ENCODE data around the gene ADCY5.

Gene ADCY5

DNA sequence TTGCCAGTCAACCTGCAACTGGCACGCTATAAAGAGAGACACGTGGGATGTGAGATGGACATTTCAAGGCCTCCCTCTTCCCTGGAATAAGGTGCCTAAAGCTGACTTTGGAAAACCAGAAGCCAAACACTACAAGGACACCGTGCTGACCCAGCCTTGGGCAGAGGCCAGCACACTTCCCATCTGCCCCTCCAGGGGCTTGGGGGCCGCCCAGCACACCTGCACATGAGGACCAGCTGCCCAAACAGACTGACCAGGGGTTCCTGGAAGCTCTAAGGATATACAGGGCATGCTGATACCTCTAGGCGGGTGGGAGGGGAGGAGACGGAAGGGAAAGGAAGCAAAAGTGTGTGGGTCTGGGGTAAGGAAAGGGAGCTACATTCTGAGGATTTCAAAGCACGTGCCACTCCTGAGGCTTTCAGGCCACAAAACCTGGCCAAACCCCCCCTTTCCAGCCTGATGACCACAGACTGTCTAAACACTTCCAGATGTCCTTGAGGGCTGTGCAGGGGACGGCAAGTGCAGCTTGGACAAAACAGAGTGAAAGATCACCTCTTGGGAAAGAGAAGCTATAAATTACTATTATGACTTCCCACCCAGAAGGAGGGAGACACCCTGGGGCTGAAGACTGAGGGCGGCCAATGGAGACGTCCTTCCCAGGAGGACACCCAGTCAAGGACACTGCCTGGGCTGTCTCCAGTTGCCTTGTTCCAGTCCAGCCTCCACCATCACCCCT, 57.9 kb downstream of the ADCY5 start:
- no peak for ATAC-seq (ENCODE audit: low read depth)
- no peak for DNase-seq (ENCODE audit: low spot score)
- H3K27me3 ChIP-seq (ENCODE audit: insufficient read depth, poor library complexity, severe bottlenecking): no peaks in the 10 kb centered on the region
- no peaks in the 10 kb centered on the region for H3K4me1 ChIP-seq (ENCODE audit: insufficient read depth, poor library complexity, severe bottlenecking)
- no peak overlapping the region for H3K27ac ChIP-seq (ENCODE audit: poor library complexity, severe bottlenecking)
- H3K4me3 ChIP-seq (ENCODE audit: severe bottlenecking): no peak overlapping the region
- no peaks in the 10 kb centered on the region for H3K36me3 ChIP-seq (ENCODE audit: low read depth)
- no peaks in the 10 kb centered on the region for H3K9me3 ChIP-seq (ENCODE audit: severe bottlenecking)
- TF ChIP-seq, protein P1, sequence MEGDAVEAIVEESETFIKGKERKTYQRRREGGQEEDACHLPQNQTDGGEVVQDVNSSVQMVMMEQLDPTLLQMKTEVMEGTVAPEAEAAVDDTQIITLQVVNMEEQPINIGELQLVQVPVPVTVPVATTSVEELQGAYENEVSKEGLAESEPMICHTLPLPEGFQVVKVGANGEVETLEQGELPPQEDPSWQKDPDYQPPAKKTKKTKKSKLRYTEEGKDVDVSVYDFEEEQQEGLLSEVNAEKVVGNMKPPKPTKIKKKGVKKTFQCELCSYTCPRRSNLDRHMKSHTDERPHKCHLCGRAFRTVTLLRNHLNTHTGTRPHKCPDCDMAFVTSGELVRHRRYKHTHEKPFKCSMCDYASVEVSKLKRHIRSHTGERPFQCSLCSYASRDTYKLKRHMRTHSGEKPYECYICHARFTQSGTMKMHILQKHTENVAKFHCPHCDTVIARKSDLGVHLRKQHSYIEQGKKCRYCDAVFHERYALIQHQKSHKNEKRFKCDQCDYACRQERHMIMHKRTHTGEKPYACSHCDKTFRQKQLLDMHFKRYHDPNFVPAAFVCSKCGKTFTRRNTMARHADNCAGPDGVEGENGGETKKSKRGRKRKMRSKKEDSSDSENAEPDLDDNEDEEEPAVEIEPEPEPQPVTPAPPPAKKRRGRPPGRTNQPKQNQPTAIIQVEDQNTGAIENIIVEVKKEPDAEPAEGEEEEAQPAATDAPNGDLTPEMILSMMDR (IDR thresholded peaks at IDR 0.05; ENCODE audit: poor library complexity, severe bottlenecking): no peak

DNA sequence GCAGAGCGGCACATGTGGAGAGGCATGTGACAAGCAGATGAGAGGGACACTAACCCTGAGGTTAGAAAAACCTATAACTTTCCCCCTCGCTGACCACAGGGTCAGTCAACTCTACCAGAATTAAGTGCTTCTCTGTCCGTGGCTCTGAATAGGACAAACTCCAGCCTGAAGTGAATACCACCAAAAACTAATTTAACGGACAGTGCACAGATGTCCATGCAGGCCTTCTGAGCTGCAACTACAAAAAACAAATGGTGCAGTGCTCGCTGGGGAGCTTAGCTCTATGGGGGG, 59.3 kb downstream of the ADCY5 start:
- no peak overlapping the region for H3K4me3 ChIP-seq (ENCODE audit: severe bottlenecking)
- ATAC-seq (ENCODE audit: low read depth) (no peak), DNase-seq (ENCODE audit: low spot score) (no peak)
- TF ChIP-seq, protein P1 (IDR thresholded peaks at IDR 0.05; ENCODE audit: poor library complexity, severe bottlenecking): no peak
- no peaks in the 10 kb centered on the region for H3K9me3 ChIP-seq (ENCODE audit: severe bottlenecking)
- no peaks in the 10 kb centered on the region for H3K27me3 ChIP-seq (ENCODE audit: insufficient read depth, poor library complexity, severe bottlenecking)
- H3K4me1 ChIP-seq (ENCODE audit: insufficient read depth, poor library complexity, severe bottlenecking): no peaks in the 10 kb centered on the region
- H3K27ac ChIP-seq (ENCODE audit: poor library complexity, severe bottlenecking): no peak overlapping the region
- no peaks in the 10 kb centered on the region for H3K36me3 ChIP-seq (ENCODE audit: low read depth)

DNA sequence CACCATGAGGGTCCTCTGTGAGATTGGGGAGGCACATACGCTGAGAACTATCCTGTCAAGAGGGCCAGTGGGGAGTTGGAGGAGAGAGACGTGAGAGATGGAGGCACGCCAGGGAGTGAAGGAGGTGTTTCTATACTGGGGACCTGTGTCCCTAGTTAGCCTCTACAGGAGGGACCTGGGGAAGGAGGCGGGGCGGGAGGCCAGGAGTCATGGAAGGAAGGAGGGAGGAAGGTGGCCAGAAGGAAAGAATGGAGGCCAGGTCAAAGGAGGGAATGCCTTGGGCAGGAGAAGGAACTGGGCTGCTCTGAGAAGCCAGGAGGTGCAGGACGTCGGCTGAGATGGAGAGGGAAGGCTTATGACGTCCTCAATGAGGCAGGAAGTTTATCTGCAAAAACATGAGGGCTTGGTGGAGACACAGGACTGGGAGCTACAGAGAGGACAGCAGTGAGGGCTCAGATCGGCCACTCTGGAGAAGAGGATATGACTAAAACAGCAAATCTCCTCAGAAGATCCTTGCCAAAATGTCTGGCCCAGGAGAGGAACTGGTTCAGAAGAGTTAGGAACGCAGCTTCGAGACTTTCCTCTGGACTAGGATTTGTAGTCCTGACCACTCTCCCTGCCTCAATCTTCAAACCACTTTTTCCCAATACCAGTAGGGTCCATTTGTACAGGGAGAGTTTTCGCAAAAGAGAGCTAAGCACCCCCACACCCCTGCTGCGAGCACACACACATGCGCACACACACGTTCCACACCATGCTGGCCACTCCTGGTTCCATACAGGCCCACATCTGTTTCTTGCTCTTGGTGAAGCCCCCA, 59.9 kb downstream of the ADCY5 start:
- ATAC-seq (ENCODE audit: low read depth): no peak
- H3K27me3 ChIP-seq (ENCODE audit: insufficient read depth, poor library complexity, severe bottlenecking): no peaks in the 10 kb centered on the region
- TF ChIP-seq, protein P1 (IDR thresholded peaks at IDR 0.05; ENCODE audit: poor library complexity, severe bottlenecking): no peak
- H3K27ac ChIP-seq (ENCODE audit: poor library complexity, severe bottlenecking): no peak overlapping the region
- no peaks in the 10 kb centered on the region for H3K9me3 ChIP-seq (ENCODE audit: severe bottlenecking)
- H3K36me3 ChIP-seq (ENCODE audit: low read depth): no peaks in the 10 kb centered on the region
- no peak for DNase-seq (ENCODE audit: low spot score)
- no peak overlapping the region for H3K4me3 ChIP-seq (ENCODE audit: severe bottlenecking)
- no peaks in the 10 kb centered on the region for H3K4me1 ChIP-seq (ENCODE audit: insufficient read depth, poor library complexity, severe bottlenecking)

DNA sequence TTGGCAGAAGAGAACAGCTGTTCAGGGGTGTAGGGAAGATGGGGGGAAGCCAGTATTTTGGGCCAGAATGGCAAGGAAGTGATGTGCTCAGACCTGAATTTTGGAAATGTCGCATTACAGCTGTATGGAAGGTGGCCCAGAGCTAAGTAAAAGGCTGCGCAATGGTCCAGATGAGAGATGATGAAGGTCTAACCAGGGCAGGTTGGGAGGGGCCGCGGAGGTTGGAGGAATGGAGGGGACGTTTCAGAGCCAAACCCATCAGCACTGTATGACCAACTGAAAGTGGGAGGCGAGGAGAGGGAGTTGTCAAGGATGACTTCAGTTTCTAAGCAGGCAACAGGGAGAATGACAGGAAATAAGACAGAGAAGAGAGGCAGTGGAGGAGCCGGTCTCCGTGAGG, 60.8 kb downstream of the ADCY5 start:
- DNase-seq (ENCODE audit: low spot score) (no peak), ATAC-seq (ENCODE audit: low read depth) (no peak)
- no peak overlapping the region for H3K27ac ChIP-seq (ENCODE audit: poor library complexity, severe bottlenecking)
- TF ChIP-seq, protein P1 (IDR thresholded peaks at IDR 0.05; ENCODE audit: poor library complexity, severe bottlenecking): no peak
- H3K4me1 ChIP-seq (ENCODE audit: insufficient read depth, poor library complexity, severe bottlenecking): no peaks in the 10 kb centered on the region
- H3K36me3 ChIP-seq (ENCODE audit: low read depth): no peaks in the 10 kb centered on the region
- H3K27me3 ChIP-seq (ENCODE audit: insufficient read depth, poor library complexity, severe bottlenecking): no peaks in the 10 kb centered on the region
- H3K9me3 ChIP-seq (ENCODE audit: severe bottlenecking): no peaks in the 10 kb centered on the region
- H3K4me3 ChIP-seq (ENCODE audit: severe bottlenecking): no peak overlapping the region

DNA sequence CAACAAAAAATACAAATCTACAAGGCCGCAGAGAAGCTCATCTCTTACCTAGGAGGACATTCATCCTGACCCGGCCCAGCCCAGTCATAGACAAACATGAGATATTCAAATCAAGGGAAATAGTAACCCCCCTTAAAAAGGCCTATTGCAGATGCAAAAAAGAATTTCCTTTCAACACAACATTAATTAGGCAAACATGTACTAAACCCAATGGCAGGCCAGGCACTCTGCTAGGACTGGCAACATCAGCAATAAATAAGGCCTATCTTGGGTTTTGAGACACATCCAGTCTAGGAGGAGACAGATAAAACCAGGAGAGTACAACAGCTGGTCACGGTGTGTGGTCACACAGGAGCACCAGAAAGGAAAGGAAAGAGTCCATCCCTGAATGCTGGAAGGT, 61.4 kb downstream of the ADCY5 start:
- no peak overlapping the region for H3K27ac ChIP-seq (ENCODE audit: poor library complexity, severe bottlenecking)
- no peaks in the 10 kb centered on the region for H3K36me3 ChIP-seq (ENCODE audit: low read depth)
- no peaks in the 10 kb centered on the region for H3K9me3 ChIP-seq (ENCODE audit: severe bottlenecking)
- H3K27me3 ChIP-seq (ENCODE audit: insufficient read depth, poor library complexity, severe bottlenecking): no peaks in the 10 kb centered on the region
- ATAC-seq (ENCODE audit: low read depth): no peak
- H3K4me1 ChIP-seq (ENCODE audit: insufficient read depth, poor library complexity, severe bottlenecking): no peaks in the 10 kb centered on the region
- H3K4me3 ChIP-seq (ENCODE audit: severe bottlenecking): no peak overlapping the region
- TF ChIP-seq, protein P1 (IDR thresholded peaks at IDR 0.05; ENCODE audit: poor library complexity, severe bottlenecking): no peak
- DNase-seq (ENCODE audit: low spot score): no peak
